GM18870 (cell line): ENCODE measurements around the gene SEL1L3.

Experiments used
- ATAC-seq: cut with Tn5 transposase; IDR thresholded peaks from one replicate; pipeline ENCODE4 v1.9.1; 2021; ENCODE audit warnings: moderate library complexity; ENCODE audit not compliant: unreplicated experiment

The SEL1L3 gene

GRCh38 chr4:25857403-25857802 is 5.4 kb downstream of the SEL1L3 start:
- no peak for ATAC-seq

GRCh38 chr4:25856756-25857155 is 6.0 kb downstream of the SEL1L3 start:
- no peak for ATAC-seq

- ATAC-seq = no peak
These were observed 10.7 kb downstream of the SEL1L3 start for GRCh38 chr4:25852103-25852502.

- no peak for ATAC-seq
These were observed 15.5 kb downstream of the SEL1L3 start for GRCh38 chr4:25847329-25847728.

- no peak for ATAC-seq
These were observed 16.7 kb downstream of the SEL1L3 start for GRCh38 chr4:25845841-25846653.

GRCh38 chr4:25844961-25845712 is 17.7 kb downstream of the SEL1L3 start:
- ATAC-seq = no peak

GRCh38 chr4:25843340-25844097 is 19.3 kb downstream of the SEL1L3 start:
- ATAC-seq = peak; percentile 52

- peak; percentile 54 for ATAC-seq
These were observed 20.5 kb downstream of the SEL1L3 start for GRCh38 chr4:25842229-25842845.

GRCh38 chr4:25839687-25840086 is 23.1 kb downstream of the SEL1L3 start:
- no peak for ATAC-seq

- ATAC-seq = no peak
These were observed 23.6 kb downstream of the SEL1L3 start for GRCh38 chr4:25839233-25839632.

GRCh38 chr4:25838526-25838925 is 24.3 kb downstream of the SEL1L3 start:
- ATAC-seq = no peak

GRCh38 chr4:25837107-25837506 is 25.7 kb downstream of the SEL1L3 start:
- ATAC-seq = no peak

- no peak for ATAC-seq
These were observed 27.4 kb downstream of the SEL1L3 start for GRCh38 chr4:25835384-25835783.

GRCh38 chr4:25834411-25835107 is 28.2 kb downstream of the SEL1L3 start:
- no peak for ATAC-seq

- no peak for ATAC-seq
These were observed 32.2 kb downstream of the SEL1L3 start for GRCh38 chr4:25830548-25830947.

- ATAC-seq = no peak
These were observed 34.9 kb downstream of the SEL1L3 start for GRCh38 chr4:25827897-25828296.

- no peak for ATAC-seq
These were observed 35.4 kb downstream of the SEL1L3 start for GRCh38 chr4:25827373-25827772.

- ATAC-seq = no peak
These were observed 36.6 kb downstream of the SEL1L3 start for GRCh38 chr4:25826074-25826752.

GRCh38 chr4:25823632-25824031 is 39.2 kb downstream of the SEL1L3 start:
- no peak for ATAC-seq

- no peak for ATAC-seq
These were observed 40.9 kb downstream of the SEL1L3 start for GRCh38 chr4:25821899-25822298.
